GM12865 (cell line): ENCODE measurements around the gene KLLN.
"Not testable (repeated sequence)": the region's sequence is repeated elsewhere in the genome, so short reads cannot be mapped to it uniquely, and the experiment has no call there.

Experiments used
- DNase-seq: peaks from one replicate; pipeline ENCODE4 v3.0.0; 2010; ENCODE audit warnings: low read depth
- H3K4me3 ChIP-seq: 2 replicates; pipeline ENCODE4 v1.5.1; 2011; ENCODE audit warnings: mild to moderate bottlenecking, low read depth, low read length, control low read depth
- TF ChIP-seq, protein P1 (sequence below): IDR thresholded peaks from 2 replicates; pipeline ENCODE4 v1.5.1; 2011; ENCODE audit warnings: low read length, control low read depth, low read depth, inconsistent platforms; ENCODE audit not compliant: insufficient read depth; ENCODE audit errors: missing control alignments

KLLN gene

GRCh38 chr10:87886635-87887034 is 23.3 kb upstream of the KLLN start:
- DNase-seq = no peak
- no peak overlapping the region for H3K4me3 ChIP-seq
- TF ChIP-seq, protein P1, sequence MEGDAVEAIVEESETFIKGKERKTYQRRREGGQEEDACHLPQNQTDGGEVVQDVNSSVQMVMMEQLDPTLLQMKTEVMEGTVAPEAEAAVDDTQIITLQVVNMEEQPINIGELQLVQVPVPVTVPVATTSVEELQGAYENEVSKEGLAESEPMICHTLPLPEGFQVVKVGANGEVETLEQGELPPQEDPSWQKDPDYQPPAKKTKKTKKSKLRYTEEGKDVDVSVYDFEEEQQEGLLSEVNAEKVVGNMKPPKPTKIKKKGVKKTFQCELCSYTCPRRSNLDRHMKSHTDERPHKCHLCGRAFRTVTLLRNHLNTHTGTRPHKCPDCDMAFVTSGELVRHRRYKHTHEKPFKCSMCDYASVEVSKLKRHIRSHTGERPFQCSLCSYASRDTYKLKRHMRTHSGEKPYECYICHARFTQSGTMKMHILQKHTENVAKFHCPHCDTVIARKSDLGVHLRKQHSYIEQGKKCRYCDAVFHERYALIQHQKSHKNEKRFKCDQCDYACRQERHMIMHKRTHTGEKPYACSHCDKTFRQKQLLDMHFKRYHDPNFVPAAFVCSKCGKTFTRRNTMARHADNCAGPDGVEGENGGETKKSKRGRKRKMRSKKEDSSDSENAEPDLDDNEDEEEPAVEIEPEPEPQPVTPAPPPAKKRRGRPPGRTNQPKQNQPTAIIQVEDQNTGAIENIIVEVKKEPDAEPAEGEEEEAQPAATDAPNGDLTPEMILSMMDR = no peak

DNA sequence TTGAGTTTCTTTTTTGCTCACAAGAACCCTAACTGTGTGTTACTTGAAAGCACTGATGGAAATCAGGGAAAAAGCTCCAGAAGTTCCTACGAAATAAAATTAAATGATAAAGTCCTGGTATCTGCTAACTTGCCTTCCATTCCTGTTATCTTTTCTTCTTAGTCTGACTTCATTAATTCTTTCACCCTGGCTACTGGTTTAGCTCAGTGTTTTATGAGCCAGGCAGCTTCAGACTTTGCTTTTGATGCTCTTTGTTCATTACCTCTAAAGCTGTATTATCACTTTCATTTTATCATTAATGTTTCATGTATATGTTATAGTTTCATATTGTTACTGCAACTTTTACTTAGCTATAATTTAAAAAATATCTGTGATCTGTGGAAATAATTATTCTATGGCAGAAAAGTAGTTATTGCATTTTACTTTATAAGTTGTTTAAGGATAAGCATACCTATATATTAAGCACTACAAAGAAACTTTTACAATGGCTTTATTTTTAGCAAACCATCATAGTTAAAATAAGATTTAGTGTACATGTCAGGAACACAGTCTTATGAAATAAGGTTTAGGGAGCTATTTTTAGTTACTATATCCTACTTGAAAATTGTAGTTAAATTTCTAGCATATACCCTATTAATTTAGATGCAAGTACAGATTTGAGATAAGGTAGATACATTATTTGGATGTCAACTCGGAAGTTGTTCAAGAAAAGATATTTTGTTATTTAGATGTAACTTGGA is 19.4 kb upstream of the KLLN start:
- no peak for DNase-seq
- H3K4me3 ChIP-seq = no peak overlapping the region
- TF ChIP-seq, protein P1 = no peak

GRCh38 chr10:87881373-87882059 is 18.2 kb upstream of the KLLN start:
- not testable (repeated sequence) for DNase-seq

DNA sequence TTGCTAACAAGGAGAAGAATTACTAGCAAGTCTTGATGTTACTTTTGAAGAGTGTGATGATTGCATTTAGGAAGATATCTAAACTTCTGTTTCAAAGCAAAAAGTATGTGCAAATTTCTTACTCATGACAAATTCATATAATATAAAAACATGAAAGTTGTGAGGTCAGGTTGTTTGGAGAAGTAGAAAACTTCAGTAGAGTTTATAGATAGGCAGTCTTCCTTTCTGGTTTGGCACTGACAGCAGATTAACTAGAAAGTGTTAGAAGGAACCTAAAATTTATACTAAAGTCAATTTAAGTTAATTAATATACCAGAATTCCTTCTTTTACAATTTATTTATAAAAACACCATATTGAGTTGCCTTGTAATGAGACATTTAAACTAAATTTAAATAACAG is 17.0 kb upstream of the KLLN start:
- no peak for DNase-seq
- TF ChIP-seq, protein P1 = no peak
- no peak overlapping the region for H3K4me3 ChIP-seq

More at GRCh38 chr10:87881373-87882059, 18.2 kb upstream of the KLLN start:
- not testable (repeated sequence) for H3K4me3 ChIP-seq

- H3K4me3 ChIP-seq = no peak overlapping the region
- TF ChIP-seq, protein P1 = no peak
- no peak for DNase-seq
Measured at GRCh38 chr10:87878664-87879459, 15.5 kb upstream of the KLLN start.

- no peak overlapping the region for H3K4me3 ChIP-seq
- no peak for DNase-seq
- TF ChIP-seq, protein P1 = no peak
Measured at GRCh38 chr10:87875929-87876571, 12.7 kb upstream of the KLLN start.

GRCh38 chr10:87873656-87874055 is 10.3 kb upstream of the KLLN start:
- DNase-seq = no peak
- TF ChIP-seq, protein P1 = no peak

More at GRCh38 chr10:87873656-87874055, 10.3 kb upstream of the KLLN start:
- H3K4me3 ChIP-seq = no peak overlapping the region; the same call in 1 of the 2 replicates
